ENCODE measurements around the gene FOXD3.
A peak's percentile ranks its signal among the peaks of the same experiment; 100 is the strongest.

FOXD3 gene

GRCh38 chr1:63362578-63362977, 40.2 kb downstream of the FOXD3 start:
- DNase-seq = no peak

- DNase-seq = no peak
Observed at GRCh38 chr1:63363014-63363413, 40.6 kb downstream of the FOXD3 start.

DNA sequence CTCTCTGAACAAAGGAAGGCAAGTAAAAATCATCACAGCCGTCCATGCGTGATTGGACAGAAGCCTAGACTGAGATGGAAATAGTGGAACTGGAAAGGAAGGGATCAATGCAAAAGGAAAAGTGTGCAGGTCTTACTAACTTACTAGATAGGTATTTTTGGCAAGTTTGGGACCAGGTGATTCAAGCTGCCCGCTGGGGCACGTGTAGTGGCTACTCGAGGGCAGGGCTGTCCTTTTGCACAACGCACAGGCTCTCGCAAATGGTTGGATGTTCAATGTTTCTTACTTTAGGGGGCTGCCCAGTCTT, 44.5 kb downstream of the FOXD3 start:
- DNase-seq = no peak

DNA sequence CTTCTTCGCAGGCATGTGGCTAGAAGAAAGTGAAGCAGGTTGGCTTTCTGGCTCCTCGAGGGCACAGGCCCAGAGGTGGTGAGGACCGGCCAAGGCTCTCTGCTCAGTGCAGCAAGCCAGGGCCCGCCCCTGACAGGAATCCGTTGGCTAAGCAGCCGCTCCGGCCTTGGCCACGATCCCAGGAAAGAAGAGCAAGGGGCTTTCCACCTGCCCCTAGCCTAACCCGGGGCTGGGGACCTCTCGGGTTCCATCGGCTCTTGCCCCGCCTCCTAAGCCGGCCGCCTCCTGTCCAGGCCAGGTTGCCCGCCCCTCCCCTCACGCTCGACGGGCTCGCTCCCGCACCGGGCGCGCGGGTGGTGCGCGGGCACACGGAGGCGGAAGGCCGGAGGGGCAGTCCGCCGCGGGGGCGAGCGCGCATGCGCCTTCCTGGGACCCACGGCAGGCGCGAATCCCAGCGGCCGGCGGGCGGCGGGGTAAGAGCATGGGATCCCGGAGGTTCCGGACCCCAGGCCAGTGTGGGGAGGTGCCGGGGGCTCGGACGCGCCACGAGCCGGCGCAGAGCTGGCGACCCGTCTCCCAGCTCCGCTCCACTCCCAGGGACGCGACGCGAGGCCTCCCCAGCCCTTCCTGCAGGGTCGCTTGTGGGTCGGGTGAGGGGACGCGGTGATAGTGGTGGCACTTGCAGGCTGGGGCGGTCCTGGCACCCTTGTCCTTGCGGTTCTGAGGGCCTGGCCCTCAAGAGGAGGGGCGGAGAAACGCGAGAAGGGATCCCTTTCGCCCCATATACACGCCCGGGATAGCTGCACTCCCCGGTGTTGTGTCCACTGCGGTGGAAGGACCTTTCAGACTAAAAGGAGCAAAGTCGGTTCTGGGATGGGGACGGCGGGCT, 45.1 kb downstream of the FOXD3 start, which contains the start of gene ALG6:
Gene ALG6 (plus strand): TSS at position 413 of the 889 bp plus-strand sequence. CDS start 3,351 bp downstream, outside the sequence.
- DNase-seq = peak; percentile 92

GRCh38 chr1:63368131-63368530, 45.8 kb downstream of the FOXD3 start:
- peak; percentile 1 for DNase-seq
